Effector CD4-positive, alpha-beta T cell (primary cell): Measurements from ENCODE around the gene CNTD1.
"Not testable (repeated sequence)": the region's sequence is repeated elsewhere in the genome, so short reads cannot be mapped to it uniquely, and the experiment has no call there.

Source experiments
- DNase-seq: peaks from one replicate; pipeline ENCODE4 v3.0.0-alpha.2; 2020

CNTD1 gene

DNA sequence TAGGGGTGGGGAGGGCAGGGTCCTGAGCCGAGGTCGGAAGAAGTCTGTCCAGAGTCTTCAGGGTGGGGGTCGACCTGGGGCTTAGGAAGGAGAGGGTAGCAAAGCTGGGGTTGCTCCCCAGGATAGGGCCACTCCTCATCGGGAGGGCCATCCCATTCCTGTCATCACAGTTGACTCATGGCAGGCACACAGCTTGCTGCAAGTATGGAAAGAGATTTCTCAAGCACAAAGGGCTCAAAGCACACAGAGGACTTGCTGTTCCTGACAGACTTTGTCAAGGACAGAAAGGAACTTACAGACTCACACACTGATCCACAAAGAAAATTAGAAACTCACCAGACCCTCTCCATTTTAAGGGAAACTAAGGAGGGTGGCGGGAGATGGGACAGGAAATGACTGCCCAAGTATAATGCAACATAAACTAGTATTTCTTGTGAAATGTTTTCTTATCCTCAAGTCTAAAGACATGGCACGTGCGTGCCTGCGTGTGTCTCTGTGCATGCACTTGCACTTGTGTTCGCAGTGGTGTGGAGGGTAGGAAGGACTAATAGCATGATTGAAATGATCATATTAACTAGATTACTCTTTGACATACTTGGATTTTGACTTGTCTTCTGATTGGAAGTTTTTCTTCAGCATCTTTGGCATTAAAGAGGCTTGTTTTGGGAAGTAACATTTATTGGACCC, 48.1 kb downstream of the CNTD1 start:
- no peak for DNase-seq

DNA sequence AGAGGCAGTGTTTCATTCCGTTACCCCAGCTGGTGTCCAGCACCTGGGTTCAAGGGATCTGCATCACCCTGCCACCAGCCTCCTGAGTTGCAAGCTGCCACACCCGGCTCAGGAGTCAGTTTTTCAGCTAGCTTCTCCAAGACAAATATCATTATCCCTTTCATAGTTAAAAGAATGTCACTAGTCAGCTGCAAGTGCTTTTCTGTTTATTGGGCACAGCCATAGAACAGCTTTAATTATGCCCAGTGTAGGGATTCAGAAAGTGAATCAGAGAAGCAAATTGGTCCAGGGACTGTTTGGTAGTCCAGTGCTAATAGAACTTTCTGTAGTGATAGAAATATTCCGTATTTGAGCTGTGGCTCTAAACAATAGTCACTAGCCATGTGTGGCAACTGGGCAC, 49.4 kb downstream of the CNTD1 start:
- no peak for DNase-seq

DNA sequence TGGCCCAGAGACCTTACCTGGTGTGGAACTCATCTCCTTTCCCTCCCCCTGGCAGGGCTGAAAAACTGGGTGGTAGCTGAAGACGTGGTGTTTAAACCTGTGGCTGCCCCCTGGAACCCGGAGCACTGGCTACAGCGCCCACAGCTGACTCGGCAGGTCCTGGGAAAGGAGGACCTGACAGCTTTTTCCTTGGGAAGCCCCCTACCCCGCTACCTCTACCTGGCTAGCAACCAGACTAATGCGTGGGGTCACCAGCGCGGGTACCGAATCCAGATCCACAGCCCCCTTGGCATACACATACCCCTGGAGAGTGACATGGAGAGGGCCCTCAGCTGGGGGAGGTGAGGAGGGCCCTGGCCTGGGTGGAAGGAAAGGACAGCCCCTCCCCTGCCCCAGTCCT, 50.4 kb downstream of the CNTD1 start:
- no peak for DNase-seq

DNA sequence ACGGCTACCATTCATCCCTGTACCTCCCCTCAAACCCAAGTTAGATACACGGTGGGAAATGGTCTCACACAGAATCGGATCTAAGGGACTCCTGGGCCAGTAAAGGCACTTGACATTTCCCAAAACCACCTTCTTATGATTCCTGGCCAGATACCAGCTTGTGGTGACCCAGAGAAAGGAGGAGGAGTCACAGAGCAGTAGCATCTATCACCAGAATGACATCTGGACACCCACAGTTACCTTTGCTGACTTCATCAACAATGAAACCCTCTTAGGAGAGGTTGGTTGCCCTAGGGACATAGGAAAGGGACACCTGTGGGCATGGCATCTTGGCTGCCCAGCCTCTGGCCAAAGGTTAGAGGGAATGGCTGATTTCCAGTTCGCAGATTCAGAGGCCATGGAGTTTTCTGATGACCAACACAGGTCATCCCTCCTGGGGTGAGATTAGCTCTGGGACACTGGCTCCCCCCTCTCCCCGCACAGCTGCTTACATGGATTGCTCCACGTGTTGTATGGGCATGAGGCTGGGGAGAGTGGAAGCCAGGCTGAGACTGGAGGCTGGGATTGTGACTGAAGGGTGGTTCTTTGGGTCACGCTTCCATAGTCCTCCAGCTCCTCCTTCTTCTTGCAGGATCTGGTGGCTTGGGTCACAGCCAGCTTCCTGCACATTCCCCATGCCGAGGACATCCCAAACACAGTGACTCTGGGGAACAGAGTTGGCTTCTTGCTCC, 51.0 kb downstream of the CNTD1 start:
- no peak for DNase-seq

DNA sequence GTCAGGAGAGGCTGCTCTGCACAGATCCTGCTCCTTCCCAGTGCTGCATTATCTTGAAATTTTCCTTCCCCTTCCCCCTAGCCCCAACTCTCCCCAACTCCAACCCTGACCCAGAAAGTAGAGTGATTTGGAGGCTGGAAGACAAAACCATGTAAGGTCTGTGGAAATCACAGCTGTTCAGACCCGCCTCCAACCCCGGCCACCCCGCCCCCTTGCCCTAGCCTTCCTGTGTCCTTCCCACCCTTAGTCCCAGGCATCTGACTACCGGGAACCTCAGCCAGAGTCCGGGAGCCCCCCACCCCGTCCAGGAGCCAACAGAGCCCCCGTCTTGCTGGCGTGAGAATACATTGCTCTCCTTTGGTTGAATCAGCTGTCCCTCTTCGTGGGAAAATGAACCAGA, 52.3 kb downstream of the CNTD1 start, which contains the start of gene AOC3:
Gene AOC3, plus strand, starts transcription at position 246 of the 400 bp plus-strand sequence. Its CDS starts 145 bp downstream, at position 391.
- DNase-seq, result no peak

DNA sequence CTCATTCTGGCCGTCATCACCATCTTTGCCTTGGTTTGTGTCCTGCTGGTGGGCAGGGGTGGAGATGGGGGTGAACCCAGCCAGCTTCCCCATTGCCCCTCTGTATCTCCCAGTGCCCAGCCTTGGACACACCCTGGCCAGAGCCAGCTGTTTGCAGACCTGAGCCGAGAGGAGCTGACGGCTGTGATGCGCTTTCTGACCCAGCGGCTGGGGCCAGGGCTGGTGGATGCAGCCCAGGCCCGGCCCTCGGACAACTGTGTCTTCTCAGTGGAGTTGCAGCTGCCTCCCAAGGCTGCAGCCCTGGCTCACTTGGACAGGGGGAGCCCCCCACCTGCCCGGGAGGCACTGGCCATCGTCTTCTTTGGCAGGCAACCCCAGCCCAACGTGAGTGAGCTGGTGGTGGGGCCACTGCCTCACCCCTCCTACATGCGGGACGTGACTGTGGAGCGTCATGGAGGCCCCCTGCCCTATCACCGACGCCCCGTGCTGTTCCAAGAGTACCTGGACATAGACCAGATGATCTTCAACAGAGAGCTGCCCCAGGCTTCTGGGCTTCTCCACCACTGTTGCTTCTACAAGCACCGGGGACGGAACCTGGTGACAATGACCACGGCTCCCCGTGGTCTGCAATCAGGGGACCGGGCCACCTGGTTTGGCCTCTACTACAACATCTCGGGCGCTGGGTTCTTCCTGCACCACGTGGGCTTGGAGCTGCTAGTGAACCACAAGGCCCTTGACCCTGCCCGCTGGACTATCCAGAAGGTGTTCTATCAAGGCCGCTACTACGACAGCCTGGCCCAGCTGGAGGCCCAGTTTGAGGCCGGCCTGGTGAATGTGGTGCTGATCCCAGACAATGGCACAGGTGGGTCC, 52.9 kb downstream of the CNTD1 start:
- not testable (repeated sequence) for DNase-seq

DNA sequence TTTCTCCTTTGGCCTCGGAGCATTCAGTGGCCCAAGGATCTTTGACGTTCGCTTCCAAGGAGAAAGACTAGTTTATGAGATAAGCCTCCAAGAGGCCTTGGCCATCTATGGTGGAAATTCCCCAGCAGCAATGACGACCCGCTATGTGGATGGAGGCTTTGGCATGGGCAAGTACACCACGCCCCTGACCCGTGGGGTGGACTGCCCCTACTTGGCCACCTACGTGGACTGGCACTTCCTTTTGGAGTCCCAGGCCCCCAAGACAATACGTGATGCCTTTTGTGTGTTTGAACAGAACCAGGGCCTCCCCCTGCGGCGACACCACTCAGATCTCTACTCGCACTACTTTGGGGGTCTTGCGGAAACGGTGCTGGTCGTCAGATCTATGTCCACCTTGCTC, 53.7 kb downstream of the CNTD1 start:
- DNase-seq, result no peak

DNA sequence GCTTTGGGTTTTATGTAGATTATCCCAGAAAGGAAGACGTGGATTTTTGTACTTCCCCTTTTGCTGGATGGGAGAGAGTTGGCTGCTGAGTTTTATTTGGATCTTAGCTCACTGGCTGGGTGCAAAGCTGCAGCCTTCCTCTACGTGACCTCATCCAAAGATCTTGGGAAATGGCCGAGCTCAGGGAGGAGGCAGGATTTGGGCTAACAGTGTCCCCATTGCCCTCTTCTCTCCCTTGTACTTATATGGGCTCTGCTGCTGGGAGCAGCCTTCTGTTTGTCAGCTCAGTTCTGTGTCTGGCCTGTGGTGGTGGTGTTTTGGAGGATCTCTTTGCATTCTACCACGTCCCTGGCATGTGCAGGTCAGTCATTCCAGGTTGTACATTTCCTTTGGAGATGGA, 54.3 kb downstream of the CNTD1 start:
- no peak for DNase-seq

DNA sequence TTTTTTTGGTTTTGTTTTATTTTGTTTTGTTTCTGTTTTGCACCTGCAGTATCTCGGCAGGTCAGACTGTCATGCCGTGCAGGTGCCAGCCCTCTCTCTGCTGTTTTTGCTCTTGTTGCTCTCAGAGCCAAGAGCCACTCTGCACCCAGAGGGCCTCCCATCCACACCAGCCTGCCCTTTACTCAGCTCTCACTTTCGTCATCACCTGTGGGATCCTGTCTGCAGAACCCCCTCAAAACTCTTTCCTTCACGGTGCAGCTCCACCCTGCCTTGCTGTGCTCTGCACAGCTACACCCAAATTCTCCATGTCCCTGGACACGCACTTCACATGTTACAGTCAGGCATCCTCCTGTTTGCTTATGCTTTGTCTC, 54.9 kb downstream of the CNTD1 start:
- DNase-seq, result no peak

DNA sequence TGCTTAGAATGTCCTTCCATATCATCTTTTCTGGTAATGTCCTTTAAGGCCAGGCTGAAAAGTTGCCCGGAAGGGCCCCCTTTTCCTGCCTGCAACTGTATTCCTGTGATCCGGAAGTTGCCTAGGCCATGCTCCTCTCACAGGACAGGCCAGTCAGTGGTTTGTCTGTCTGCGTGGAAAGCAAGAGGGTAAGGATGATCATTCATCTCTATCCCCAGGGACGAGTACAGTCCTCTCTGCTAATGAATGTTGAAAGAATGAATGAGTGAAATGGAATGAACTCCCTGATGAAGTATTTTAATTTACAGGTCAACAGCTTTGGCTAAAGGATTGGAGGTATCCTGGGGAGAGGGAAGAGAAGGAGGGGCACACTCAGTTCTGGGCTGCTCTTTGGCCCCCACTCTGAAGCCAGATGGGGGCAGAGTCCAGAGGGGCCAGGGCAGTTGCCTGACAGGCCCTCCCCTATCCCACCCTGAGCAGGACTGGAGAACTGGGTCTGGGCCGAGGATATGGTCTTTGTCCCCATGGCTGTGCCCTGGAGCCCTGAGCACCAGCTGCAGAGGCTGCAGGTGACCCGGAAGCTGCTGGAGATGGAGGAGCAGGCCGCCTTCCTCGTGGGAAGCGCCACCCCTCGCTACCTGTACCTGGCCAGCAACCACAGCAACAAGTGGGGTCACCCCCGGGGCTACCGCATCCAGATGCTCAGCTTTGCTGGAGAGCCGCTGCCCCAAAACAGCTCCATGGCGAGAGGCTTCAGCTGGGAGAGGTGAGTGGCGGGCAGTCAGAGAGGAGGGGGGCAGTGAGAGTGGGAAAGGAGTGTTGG, 55.5 kb downstream of the CNTD1 start:
- DNase-seq, result no peak

DNA sequence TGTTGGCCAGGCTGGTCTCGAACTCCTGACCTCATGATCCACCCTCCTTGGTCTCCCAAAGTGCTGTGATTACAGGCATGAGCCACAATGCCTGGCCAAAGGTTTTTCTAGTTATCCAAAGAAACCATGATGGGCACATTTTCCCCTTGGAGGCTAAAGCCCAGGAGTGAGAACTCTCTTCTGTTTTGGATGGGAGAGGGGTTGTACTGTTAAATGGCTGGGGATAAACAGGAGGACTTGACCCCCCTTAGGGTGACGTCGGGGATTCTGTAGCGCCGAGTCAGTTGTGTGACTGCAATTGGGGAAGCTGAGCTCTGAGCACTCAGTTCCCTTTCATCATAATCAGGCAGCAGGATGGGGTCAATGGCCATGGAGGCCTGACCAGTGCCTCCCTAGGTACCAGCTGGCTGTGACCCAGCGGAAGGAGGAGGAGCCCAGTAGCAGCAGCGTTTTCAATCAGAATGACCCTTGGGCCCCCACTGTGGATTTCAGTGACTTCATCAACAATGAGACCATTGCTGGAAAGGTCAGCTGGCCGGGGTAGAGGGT, 56.5 kb downstream of the CNTD1 start:
- DNase-seq, result no peak

DNA sequence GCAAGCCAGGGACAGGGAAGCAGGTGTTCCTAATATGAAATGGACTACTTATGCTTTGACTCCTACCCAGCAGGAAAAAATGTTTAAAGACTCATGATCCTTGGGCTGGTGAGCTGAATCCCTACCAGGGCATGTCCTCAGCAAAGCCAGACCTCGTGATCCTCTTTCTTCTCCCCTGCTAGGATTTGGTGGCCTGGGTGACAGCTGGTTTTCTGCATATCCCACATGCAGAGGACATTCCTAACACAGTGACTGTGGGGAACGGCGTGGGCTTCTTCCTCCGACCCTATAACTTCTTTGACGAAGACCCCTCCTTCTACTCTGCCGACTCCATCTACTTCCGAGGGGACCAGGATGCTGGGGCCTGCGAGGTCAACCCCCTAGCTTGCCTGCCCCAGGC, 57.4 kb downstream of the CNTD1 start:
- not testable (repeated sequence) for DNase-seq

DNA sequence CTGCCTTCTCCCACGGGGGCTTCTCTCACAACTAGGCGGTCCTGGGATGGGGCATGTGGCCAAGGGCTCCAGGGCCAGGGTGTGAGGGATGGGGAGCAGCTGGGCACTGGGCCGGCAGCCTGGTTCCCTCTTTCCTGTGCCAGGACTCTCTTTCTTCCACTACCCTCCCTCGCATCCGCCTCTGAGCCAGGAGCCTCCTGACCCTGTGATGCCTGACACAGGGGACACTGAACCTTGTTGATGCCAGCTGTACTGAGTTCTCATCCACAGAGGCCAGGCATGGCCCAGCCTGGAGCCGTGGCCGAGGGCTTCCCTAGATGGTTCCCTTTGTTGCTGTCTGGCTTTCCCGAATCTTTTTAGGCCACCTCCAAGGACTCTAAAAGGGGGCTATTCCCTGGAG, 57.9 kb downstream of the CNTD1 start:
- DNase-seq, result not testable (repeated sequence)

DNA sequence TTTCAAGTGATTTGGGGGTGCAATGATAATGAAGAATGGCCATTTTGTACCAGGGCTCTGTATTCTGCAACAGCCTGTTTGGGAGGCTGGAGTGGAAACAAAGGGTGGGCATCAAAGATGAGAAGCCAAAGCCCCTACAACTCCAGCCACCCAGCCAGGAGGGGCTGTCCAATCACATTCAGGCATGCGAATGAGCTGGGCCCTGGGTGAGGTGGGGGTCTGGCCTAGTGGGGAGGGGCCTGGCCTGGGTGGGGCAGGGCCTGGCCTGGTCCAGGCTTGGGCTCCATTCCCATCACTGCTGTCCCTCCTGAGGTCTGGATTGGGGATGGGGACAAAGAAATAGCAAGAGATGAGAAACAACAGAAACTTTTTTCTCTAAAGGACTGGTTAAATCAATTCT, 58.7 kb downstream of the CNTD1 start:
- no peak for DNase-seq
